NCI-H1105 treated with DMSO at 0.1 percent for 48 hours (cell line): Measurements from ENCODE around the gene OR2C3.
"Not testable (repeated sequence)": the region's sequence is repeated elsewhere in the genome, so short reads cannot be mapped to it uniquely, and the experiment has no call there.

Experiments
- DNase-seq: peaks from one replicate; lab custom pipeline; 2025; lab: John Stamatoyannopoulos, UW

Gene OR2C3

GRCh38 chr1:247517795-247518612, 18.2 kb downstream of the OR2C3 start:
- no peak for DNase-seq

GRCh38 chr1:247506831-247507230, 29.4 kb downstream of the OR2C3 start:
- no peak for DNase-seq

GRCh38 chr1:247500865-247501264, 35.4 kb downstream of the OR2C3 start:
- no peak for DNase-seq

- DNase-seq, result no peak
Observed at GRCh38 chr1:247496581-247497285, 39.5 kb downstream of the OR2C3 start.

- DNase-seq, result no peak
Observed at GRCh38 chr1:247494767-247495166, 41.5 kb downstream of the OR2C3 start.

GRCh38 chr1:247493106-247493505, 43.1 kb downstream of the OR2C3 start:
- no peak for DNase-seq

- DNase-seq, result no peak
Observed at GRCh38 chr1:247491328-247491727, 44.9 kb downstream of the OR2C3 start.

GRCh38 chr1:247487057-247487456, 49.2 kb downstream of the OR2C3 start:
- peak; percentile 3 for DNase-seq

GRCh38 chr1:247482747-247483146, 53.5 kb downstream of the OR2C3 start:
- no peak for DNase-seq

GRCh38 chr1:247476328-247477058, 59.7 kb downstream of the OR2C3 start:
- not testable (repeated sequence) for DNase-seq

- DNase-seq, result no peak
Observed at GRCh38 chr1:247475793-247476192, 60.4 kb downstream of the OR2C3 start.
